ENCODE data around the gene C9orf50.

Gene C9orf50

DNA sequence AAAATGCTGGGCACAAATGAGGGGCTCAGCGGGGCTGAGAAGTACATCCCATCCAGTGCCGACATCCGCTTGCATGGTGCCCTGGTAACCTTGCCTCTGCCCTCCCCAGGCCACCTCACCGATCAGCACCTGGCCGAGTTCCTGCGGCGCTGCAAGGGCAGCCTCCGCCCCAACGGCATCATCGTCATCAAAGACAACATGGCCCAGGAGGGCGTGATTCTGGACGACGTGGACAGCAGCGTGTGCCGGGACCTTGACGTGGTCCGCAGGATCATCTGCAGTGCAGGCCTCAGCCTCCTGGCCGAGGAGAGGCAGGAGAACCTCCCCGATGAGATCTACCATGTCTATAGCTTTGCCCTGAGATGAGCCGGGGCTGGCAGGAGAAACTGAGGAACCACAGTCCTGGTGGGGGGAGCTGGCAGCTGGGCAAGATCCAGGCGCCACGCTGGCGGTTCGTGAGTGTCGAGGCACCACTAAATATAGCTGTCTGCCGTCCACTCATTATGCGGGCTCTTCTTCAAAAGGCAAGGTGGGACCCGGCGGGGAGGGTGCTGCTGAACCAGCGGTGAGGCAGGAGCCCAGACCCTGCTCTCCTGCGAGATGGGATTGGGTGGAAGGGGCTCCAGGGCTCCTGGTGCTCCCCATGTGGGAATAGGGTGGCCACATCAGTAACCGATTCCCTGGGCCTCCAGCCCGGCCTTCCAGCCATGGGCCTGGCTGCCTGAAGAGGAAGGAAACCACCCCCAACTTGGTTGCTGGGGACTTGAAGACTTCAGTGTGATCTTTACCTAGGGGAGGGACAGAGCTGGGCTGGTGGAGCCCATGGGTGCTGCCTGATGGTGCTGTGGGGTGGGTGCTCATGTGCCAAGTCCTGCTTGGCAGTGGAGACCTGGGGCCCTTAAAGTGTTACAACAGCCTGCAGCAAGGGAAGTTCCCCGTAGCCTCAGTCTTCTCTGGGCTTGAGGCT, 14.5 kb upstream of the C9orf50 start:
- no peak for DNase-seq (ENCODE audit: low spot score)
- TF ChIP-seq, protein P1, sequence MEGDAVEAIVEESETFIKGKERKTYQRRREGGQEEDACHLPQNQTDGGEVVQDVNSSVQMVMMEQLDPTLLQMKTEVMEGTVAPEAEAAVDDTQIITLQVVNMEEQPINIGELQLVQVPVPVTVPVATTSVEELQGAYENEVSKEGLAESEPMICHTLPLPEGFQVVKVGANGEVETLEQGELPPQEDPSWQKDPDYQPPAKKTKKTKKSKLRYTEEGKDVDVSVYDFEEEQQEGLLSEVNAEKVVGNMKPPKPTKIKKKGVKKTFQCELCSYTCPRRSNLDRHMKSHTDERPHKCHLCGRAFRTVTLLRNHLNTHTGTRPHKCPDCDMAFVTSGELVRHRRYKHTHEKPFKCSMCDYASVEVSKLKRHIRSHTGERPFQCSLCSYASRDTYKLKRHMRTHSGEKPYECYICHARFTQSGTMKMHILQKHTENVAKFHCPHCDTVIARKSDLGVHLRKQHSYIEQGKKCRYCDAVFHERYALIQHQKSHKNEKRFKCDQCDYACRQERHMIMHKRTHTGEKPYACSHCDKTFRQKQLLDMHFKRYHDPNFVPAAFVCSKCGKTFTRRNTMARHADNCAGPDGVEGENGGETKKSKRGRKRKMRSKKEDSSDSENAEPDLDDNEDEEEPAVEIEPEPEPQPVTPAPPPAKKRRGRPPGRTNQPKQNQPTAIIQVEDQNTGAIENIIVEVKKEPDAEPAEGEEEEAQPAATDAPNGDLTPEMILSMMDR (IDR thresholded peaks at IDR 0.05; ENCODE audit: extremely low read depth, missing control alignments): no peak

DNA sequence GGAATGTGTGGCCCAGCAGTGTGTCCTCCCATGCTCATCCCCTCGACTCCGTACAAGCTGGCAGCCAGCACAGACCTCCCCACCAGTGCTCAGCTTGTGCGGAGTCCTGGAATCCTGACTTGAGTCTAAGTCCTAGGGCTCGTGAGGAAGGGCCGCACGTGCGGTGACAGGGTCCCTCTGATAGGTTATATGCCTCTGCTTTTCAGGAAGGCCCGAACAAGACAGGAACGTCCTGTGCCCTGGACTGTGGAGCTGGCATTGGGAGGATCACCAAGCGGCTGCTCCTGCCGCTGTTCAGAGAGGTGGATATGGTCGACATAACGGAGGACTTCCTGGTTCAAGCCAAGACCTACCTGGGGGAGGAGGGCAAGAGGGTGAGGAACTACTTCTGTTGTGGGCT, 12.9 kb upstream of the C9orf50 start:
- no peak for DNase-seq (ENCODE audit: low spot score)
- TF ChIP-seq, protein P1 (IDR thresholded peaks at IDR 0.05; ENCODE audit: extremely low read depth, missing control alignments): no peak

DNA sequence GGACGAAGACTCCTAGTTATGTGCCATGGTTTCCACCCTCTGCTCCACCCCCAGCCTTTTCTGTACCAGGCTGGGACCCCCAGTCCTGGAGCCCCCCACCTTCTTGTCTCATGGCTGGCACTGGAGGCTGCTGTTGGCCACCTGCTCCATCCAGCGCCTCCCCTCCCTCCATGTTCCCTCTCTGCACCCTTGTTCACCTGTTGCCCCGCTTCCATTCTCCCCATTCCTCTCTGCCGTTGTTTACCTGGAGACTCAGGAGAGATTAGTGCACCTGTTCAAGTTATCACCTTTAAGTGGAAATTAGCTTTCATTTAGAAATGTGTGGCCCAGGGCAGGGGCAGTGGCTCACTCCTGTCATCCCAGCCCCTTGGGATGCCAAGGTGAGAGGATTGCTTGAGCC, 12.3 kb upstream of the C9orf50 start:
- no peak for DNase-seq (ENCODE audit: low spot score)
- TF ChIP-seq, protein P1 (IDR thresholded peaks at IDR 0.05; ENCODE audit: extremely low read depth, missing control alignments): no peak

DNA sequence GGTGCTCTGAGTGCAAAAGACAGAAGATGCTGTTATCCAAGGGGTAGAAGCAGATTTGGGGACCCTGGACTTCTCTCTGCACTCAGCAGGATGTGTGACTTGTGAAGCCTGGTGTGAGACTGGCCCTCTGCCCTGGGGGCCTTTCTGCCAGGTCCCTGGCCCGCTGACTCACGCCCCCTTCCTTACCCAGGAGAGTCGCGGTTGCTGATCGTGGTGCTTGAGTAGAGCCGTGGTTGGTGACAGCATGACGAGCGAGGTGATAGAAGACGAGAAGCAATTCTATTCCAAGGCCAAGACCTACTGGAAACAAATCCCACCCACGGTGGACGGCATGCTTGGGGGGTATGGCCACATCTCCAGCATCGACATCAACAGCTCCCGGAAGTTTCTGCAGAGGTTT, 11.6 kb upstream of the C9orf50 start:
- TF ChIP-seq, protein P1 (IDR thresholded peaks at IDR 0.05; ENCODE audit: extremely low read depth, missing control alignments): no peak
- no peak for DNase-seq (ENCODE audit: low spot score)

DNA sequence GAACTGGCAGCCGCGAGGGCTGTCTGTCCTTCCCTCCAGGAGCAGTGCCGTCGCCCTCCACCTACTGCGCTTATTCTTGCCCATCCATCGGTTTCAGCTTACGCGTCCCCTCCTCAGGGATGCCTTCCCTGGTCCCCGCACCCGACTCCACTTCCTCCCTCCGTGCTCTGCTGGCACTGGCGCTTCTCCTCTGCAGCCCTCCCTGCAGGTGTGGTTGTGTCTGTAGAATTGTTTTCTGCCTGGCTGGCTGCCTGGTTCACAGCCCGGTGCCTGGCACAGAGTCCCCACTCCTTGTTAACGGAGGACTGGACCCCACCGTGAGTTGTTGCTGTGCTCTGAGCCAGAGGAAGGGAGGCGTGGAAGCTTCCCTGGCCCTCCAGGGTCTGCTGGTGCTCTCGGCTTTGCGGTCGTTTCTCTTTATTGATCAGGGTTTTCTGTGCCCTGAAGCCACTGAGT, 10.8 kb upstream of the C9orf50 start:
- no peak for DNase-seq (ENCODE audit: low spot score)
- TF ChIP-seq, protein P1 (IDR thresholded peaks at IDR 0.05; ENCODE audit: extremely low read depth, missing control alignments): no peak

DNA sequence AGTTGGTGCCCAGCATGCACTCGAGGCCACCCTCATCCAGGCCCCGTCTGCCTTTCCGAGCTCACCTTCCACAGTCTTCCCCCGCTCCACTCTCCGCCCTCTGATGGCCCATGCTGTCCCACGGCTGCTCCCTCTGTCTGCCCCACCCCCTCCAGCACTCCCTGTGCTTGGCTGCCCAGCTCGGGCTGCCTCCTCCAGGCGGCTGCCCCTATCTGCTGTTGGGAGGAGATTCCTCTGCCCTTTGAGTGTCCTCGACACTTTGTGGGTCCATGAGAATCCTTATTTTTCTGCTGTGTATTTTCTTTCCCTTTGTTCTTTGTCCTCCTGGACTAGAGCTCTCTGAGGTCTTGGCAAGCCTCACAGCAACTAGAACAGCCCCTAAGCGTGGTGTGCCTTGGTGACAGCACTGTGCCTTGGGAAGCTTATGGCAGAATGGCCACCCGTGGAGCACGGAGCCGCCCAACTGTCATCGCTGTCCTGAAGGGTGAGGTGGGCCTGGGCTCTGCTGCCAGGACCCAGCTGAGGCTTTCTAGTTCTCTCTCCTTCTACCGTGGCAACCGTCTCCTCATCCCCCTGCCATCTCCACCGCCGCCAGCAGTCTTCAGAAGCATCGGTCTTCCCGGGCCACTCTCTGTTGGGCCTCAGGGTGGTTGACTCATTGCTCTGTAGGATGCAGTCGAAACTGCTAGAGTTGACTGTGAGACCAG, 10.2 kb upstream of the C9orf50 start:
- no peak for DNase-seq (ENCODE audit: low spot score)
- TF ChIP-seq, protein P1 (IDR thresholded peaks at IDR 0.05; ENCODE audit: extremely low read depth, missing control alignments): no peak

DNA sequence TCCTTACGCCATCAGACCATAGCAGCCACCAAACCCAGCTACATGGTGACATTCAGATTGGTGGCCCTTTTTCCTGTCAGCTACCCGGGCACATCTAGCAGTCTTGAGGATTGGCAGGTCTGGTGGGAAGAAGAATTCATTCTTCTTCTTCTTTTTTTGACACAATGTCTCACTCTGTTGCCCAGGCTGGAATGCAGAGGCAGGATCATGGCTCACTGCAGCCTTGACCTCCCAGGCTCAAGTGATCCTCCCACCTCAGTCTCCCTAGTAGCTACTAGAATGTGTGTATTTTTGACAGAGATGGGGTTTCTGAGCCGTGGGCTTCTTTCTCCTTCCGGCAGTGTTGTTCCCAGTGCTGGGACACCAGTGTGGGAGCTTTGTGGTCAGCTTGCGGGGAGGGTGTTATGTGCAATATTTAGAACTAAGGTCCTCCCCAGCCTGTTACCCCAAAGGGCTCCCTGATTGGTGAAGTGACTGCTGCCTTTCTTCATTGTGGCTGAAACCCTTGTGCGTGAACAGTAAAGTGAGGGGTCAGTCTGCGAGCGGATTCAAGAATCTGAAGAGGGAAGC, 8.4 kb upstream of the C9orf50 start:
- DNase-seq (ENCODE audit: low spot score): no peak
- TF ChIP-seq, protein P1 (IDR thresholded peaks at IDR 0.05; ENCODE audit: extremely low read depth, missing control alignments): no peak
